HG02588 (cell line): ENCODE measurements around the gene FAM118A.
"Not testable (repeated sequence)": the region's sequence is repeated elsewhere in the genome, so short reads cannot be mapped to it uniquely, and the experiment has no call there.

Experiments used
- ATAC-seq: cut with Tn5 transposase; IDR thresholded peaks from one replicate; pipeline ENCODE4 v1.9.1; 2021; ENCODE audit warnings: mild to moderate bottlenecking, moderate library complexity; ENCODE audit not compliant: unreplicated experiment

The FAM118A gene

GRCh38 chr22:45359627-45360026 is 49.9 kb downstream of the FAM118A start:
- no peak for ATAC-seq

GRCh38 chr22:45366713-45367112 is 57.0 kb downstream of the FAM118A start:
- no peak for ATAC-seq

- not testable (repeated sequence) for ATAC-seq
These were observed 63.9 kb downstream of the FAM118A start for GRCh38 chr22:45373592-45373991.

GRCh38 chr22:45376009-45376408 is 66.3 kb downstream of the FAM118A start:
- ATAC-seq: no peak

GRCh38 chr22:45376703-45377102 is 67.0 kb downstream of the FAM118A start:
- ATAC-seq: no peak

GRCh38 chr22:45381348-45381747 is 71.6 kb downstream of the FAM118A start:
- no peak for ATAC-seq

GRCh38 chr22:45389546-45389945 is 79.8 kb downstream of the FAM118A start:
- ATAC-seq: no peak
